ENCODE measurements around the gene CYSLTR2. TPM values are rescaled to one million over a fixed set of nuclear protein-coding genes. Genes with fewer than 3 reads are reported as not detected.

The CYSLTR2 gene
- total RNA-seq, 2 donors from 2014 or later, result 4.1 to 6.3 TPM

GRCh38 chr13:48725271-48725670 is 71.5 kb downstream of the CYSLTR2 start:
- DNase-seq (ENCODE audit: low spot score), result no peak
- TF ChIP-seq CTCF (IDR thresholded peaks at IDR 0.05), result no peak
- H3K4me1 ChIP-seq, result peaks cover 0 to 6% of the 10 kb centered on the region in 2 donors
- H3K4me3 ChIP-seq, result no peak overlapping the region
- no peaks in the 10 kb centered on the region for H3K36me3 ChIP-seq
- H3K27me3 ChIP-seq, result no peaks in the 10 kb centered on the region
- no peak overlapping the region for H3K27ac ChIP-seq
- H3K9me3 ChIP-seq, result peaks cover 0 to under 1% of the 10 kb centered on the region in 2 donors

GRCh38 chr13:48726711-48727110 is 73.0 kb downstream of the CYSLTR2 start:
- TF ChIP-seq CTCF (IDR thresholded peaks at IDR 0.05), result no peak
- peak overlapping the region; percentile 35 to 62 for H3K27ac ChIP-seq
- DNase-seq (ENCODE audit: low spot score), result no peak

GRCh38 chr13:48727241-48728011 is 73.7 kb downstream of the CYSLTR2 start:
- Histone ChIP-seq H3K36me3 (no peaks in the 10 kb centered on the region), H3K4me3 (no peak overlapping the region), H3K27me3 (no peaks in the 10 kb centered on the region), H3K9me3 (no peaks in the 10 kb centered on the region), H3K4me1 (peaks cover 0 to 15% of the 10 kb centered on the region in 2 donors), H3K27ac (peak overlapping the region; percentile 35 to 62)
- no peak for TF ChIP-seq CTCF (IDR thresholded peaks at IDR 0.05)
- no peak for DNase-seq (ENCODE audit: low spot score)

More at GRCh38 chr13:48726711-48727110, 73.0 kb downstream of the CYSLTR2 start:
- Histone ChIP-seq H3K4me1 (peaks cover 0 to 8% of the 10 kb centered on the region in 2 donors), H3K27me3 (no peaks in the 10 kb centered on the region), H3K36me3 (no peaks in the 10 kb centered on the region), H3K4me3 (no peak overlapping the region), H3K9me3 (no peaks in the 10 kb centered on the region)

GRCh38 chr13:48728226-48728625 is 74.5 kb downstream of the CYSLTR2 start:
- no peak overlapping the region for H3K4me3 ChIP-seq
- peak overlapping the region; percentile 35 to 62 for H3K27ac ChIP-seq
- no peaks in the 10 kb centered on the region for H3K9me3 ChIP-seq
- no peak for DNase-seq (ENCODE audit: low spot score)
- H3K4me1 ChIP-seq, result peaks cover 0 to 15% of the 10 kb centered on the region in 2 donors
- no peaks in the 10 kb centered on the region for H3K27me3 ChIP-seq
- TF ChIP-seq CTCF (IDR thresholded peaks at IDR 0.05), result no peak
- H3K36me3 ChIP-seq, result no peaks in the 10 kb centered on the region

- H3K27ac ChIP-seq, result no peak overlapping the region
Measured at GRCh38 chr13:48728876-48729275, 75.1 kb downstream of the CYSLTR2 start.

More at GRCh38 chr13:48728876-48729275, 75.1 kb downstream of the CYSLTR2 start:
- DNase-seq (ENCODE audit: low spot score), result no peak
- Histone ChIP-seq H3K4me1 (peaks cover 0 to 15% of the 10 kb centered on the region in 2 donors), H3K9me3 (no peaks in the 10 kb centered on the region), H3K27me3 (no peaks in the 10 kb centered on the region), H3K36me3 (no peaks in the 10 kb centered on the region), H3K4me3 (no peak overlapping the region)
- TF ChIP-seq CTCF (IDR thresholded peaks at IDR 0.05), result no peak

Measured in right atrium auricular region (tissue), 2 donors.